LoVo (cell line): ENCODE results near the gene PDE7B.

ENCODE experiments used
- DNase-seq: peaks from one replicate; pipeline ENCODE4 v3.0.0-alpha.2; 2016; ENCODE audit warnings: low spot score

Gene PDE7B

DNA sequence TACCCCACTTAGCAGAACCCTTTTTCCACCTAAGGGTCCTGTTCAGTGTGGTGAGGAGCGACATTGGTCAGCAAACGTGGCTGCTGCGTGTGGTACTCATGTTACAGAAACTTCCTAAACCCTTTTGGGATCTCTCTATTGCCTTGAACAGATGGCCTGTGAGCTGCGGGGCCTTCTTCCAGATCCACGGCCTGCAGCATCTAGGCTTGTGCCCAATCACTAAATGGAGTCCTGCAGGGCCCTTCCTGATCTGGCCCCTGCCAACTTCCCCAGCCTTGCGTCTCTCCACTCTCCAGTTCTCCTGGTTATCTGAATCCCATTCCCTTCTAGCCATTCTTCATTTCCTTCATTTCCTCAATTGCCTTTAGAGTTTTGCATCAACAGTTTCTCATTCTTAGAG lies 85.6 kb downstream of the PDE7B start:
- DNase-seq, result no peak

GRCh38 chr6:135938576-135939207 lies 87.2 kb downstream of the PDE7B start:
- no peak for DNase-seq

DNA sequence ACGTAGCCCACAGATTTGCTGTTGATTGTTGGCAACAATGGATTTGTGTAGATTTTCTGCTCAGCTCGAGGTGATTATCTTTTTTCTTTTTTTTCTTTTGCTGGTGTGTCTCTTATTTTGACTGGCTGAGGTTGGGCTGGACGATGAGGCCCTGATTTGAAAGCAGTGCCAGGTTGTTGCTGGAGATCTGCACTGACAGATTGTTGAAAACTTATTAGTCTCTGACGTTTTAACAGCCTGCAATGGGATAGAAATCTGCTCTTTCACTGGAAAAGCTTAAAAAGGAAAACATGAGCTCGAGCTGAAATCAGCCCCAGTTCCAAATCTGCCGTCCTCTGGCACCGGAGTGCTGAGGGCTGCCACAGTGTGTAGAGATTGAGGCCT lies 87.7 kb downstream of the PDE7B start:
- DNase-seq, result no peak

DNA sequence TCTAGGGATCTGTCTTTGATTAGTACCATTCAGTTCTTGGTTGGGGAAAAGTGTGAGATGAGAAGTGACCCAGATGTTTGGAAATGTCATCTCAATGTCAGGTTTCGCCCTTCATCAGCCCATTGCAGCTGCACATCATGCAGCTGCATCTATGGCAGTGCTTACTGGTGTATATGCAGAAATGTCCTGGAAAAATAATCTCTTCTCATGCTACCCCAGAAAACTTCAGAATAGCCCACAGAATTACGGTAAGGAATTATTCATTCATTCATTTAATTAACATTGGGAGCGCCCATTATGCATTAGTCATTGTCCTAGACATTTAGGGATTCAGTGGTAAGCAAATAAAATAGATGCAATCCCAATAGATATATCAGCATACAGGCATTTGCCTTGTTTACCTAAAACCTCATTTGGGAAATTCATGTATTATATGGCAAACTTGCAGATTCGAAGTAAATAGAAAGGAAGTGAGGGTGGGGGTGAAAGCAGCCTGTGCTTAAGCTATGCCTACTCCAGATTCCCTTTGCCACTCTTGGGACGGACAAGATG lies 89.2 kb downstream of the PDE7B start:
- DNase-seq, result no peak

DNA sequence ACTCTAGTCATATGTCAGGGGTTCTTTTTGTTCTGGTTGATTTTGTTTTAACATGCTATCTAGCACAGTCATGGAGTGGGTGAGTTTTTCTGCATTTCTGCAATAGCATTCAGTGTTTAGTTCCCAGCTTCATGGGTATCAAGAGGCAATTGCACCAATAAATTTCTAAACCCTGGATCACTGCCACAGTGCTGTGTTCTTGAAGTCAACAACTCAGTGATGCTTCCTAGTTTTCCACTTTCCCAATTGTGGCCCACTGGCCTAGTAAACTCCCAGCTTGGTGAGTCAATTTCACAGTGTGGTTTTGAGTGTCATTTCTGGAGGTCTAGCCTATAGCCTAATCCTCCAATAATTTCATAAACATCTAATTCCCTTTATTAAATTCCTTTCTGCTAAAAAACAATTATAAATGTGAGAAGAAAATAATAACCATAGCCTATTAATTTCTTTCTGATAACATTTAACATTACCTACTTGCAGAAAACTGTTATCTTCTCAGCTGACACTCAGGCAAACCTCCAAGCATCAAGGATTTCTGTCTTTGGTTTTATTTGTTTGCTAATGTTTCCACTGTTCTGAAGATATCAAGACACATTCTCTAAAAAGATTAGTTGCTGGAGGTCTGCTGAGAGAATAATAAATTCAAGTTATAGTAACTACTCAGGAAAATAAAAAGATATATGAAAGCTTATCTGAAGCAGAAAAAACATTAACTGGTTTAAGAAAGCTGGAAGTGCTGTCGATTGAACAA lies 89.9 kb downstream of the PDE7B start:
- no peak for DNase-seq

DNA sequence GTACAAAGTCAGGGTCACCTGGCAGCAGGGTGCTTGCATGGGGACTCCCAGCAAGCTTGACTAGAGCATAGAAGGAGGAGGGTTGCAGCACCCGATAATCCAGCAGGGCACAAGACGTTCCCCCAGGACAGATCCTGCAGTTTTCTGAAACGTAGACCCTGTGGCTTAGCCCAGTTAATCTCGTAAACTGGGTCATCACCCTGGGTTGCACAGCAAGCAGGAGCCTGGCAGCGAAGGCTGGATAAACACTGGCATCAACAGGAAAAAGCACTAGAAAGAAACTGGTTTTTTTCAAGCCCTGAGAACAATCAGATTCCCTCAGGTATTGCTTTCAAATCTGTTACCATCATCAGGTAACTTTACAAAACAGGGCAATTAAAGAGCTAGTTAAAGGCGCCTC lies 92.6 kb downstream of the PDE7B start:
- DNase-seq, result no peak

GRCh38 chr6:135946674-135947073 lies 95.2 kb downstream of the PDE7B start:
- DNase-seq, result no peak

DNA sequence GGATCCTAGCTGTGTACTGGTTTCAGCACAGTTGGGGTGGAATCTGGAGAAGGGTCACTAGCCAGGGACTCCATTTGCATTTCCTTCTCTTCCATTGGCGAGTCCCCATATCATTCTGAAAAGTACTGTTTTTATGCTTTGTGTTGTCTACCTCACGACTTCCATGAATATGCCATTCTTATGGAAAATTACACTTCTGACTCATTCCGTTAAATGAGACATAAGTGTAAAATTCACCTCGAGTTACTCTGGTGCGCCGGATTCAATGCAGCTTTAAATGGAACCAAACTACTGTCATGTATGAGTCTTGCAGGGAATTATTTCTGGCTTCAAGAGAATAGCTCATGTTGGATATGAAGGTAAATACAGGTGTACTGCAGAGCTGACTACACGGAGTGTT lies 99.2 kb downstream of the PDE7B start:
- no peak for DNase-seq

DNA sequence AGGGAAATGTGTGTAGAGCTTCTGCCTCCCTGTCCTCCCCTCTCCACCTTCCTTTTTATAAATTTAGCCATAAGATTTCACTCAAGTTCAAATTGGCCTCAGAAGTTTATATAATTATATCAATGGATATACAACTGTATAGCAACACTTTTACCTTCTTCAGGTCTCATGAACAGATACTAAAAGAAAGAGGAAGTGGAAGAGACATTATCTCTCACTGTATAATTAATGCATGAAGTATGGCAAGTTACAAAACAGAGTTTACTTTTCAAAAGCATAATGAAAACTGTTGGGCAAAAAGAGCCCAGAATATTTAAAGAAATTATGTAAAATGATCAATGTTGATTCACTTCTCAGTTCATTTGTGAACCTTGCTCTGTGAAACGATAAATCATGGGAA lies 99.7 kb downstream of the PDE7B start:
- no peak for DNase-seq

DNA sequence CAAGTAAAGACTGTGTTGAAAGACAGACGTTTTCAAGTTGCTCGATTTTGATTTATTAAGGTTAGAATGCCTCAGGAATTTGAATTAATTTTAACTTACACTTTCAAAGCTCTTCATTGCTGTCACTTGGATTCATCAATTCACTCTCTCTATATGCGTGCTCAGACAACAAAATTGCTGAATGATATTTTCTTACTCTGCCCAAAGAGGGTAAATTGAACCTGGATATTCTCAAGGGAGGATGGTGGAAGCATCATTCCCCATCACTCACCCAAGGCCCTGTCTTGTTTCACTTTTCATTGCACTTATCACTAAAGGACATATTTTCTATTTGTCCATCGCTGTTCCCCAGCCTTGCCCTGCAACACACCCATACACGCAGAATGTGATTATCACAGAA lies 102.3 kb downstream of the PDE7B start:
- no peak for DNase-seq

GRCh38 chr6:135955099-135955498 lies 103.6 kb downstream of the PDE7B start:
- no peak for DNase-seq

DNA sequence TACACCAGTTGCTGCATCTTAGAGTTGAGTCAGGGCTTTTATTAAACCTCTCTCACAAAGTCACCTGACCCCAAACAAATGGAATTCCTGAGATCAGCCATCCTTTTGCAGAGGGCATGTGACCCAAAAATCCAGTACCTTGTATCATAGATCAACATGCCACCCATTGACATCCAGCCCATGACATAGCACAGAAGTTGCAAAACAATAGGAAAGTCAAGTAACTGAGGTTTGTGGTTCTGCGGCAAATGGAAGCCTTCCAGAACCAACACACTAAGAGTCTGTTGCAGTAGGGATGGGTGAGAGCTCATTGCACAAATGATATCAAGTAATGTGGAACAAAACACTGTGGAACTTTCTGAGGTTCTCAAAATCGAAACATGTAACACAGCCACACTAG lies 111.2 kb downstream of the PDE7B start:
- DNase-seq, result no peak

DNA sequence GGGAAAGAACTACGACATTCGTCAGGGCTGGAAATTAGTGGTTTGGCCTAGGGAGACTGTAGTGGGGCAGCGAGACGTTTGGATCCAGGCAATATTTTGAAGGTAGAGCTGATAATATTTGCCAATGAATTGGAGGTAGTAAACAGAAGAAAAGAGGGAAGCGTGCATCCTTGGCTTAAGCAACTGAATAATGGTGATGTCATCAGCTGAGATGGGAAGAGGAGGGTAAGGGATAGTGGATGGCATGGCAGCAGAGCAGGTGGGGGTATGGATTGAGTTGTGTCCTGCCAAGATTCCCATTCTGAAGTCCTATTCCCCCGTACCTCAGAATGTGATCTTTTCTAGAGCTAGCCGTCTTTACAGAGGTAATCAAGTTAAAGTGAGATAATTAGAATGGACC lies 119.2 kb downstream of the PDE7B start:
- DNase-seq, result no peak

DNA sequence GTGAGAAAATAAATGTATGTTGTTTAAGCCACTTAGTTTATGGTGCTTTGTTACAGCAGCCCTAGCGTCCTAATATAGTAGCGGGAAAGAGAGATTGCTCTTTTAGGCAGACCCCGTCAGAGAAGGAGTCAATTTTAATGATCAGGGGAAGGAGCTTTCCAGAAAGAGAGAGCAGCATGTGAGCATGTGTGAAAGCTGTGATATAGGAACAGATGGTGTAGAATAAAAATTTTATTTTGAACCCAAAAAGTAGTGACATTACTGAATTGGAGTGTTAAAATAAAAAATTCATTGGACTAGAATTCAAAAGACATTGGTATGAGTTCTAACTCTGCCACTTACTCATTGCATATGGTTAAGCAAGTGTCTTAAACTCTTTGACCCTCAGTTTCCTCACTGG lies 119.8 kb downstream of the PDE7B start:
- DNase-seq, result no peak

DNA sequence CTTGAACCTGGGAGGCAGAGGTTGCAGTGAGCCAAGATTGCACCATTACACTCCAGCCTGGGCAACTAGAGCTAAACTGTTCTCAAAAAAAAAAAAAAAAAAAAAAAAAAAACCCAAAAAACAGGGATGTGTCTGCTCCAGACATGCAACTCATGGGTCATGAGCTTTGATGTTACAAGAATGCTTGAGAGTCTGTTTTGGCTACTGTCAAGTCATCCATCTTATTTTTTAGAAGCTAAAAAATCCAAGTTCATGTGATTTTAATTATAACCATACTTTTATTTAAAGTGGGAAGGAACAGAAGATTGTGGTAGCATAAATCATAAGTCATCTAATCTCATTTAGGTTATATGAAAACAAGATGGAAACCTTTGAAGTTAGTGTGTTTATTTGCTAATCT lies 120.6 kb downstream of the PDE7B start:
- no peak for DNase-seq

GRCh38 chr6:135972586-135972985 lies 121.1 kb downstream of the PDE7B start:
- no peak for DNase-seq

DNA sequence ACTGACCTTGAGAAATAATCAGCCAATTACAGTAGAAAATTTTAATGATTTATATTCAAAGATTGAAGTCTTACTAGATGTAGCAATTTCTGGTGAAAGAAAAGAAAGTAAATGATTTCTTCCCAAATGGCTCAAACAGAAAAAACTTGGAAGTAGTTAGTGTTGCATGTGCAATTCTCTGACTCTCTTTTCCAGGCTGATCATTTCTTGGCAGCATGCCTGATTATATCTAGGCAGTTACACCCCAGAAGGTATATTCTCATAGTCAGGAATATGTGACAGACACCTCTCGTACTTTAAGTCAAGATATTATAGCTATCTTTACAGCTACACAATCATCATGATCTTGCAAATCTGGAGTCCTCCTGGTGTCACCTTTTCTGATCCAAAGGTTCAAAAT lies 122.9 kb downstream of the PDE7B start:
- DNase-seq, result no peak

DNA sequence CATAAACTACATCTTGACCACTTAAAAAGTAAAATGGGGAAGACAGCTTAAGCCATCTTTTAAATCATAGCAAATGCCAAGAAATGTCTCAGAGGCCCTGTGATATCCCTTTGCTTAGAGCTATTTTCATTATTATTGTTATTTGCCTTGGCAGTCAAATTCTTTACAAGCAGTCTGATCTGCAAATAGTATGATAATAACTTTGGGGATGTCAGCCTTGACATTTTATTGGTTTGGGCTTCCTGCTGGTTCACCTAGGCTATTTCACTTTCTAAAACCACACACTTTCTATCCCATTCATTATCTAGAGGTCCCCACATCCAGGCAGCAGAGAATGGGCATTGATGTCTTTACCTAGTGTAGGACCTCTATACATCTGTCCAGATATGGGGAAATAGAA lies 125.1 kb downstream of the PDE7B start:
- no peak for DNase-seq

- DNase-seq, result no peak
Measured at GRCh38 chr6:135983093-135983492, 131.6 kb downstream of the PDE7B start.

DNA sequence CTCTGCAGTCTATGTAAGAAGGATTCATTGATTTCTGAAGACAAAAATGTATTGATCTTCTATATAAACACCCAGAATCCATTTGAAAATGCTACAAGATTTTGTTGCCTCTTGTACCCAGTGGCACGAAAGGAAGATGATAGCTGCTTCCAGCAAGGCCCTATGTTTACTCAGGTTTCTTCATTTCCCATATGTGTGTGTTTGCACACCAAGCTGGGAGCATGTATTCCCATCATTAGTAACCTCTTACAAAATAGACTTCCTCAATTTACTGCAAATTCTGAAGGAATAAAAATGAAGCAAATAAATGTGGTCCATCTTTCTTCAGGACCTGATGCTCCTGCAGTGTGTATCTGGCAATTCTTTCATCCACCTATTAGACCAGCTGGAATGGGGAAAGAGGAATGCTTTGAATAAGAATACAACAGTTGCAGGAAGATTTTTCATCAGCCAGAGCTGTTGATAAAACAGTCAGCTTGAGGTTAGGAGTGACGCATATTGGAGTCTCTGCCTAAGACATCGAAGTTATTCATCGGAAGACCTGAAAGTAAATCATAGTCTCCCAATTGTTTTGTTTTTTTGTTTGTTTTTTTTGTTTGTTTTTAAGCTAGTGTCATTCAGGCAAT lies 132.3 kb downstream of the PDE7B start:
- no peak for DNase-seq

DNA sequence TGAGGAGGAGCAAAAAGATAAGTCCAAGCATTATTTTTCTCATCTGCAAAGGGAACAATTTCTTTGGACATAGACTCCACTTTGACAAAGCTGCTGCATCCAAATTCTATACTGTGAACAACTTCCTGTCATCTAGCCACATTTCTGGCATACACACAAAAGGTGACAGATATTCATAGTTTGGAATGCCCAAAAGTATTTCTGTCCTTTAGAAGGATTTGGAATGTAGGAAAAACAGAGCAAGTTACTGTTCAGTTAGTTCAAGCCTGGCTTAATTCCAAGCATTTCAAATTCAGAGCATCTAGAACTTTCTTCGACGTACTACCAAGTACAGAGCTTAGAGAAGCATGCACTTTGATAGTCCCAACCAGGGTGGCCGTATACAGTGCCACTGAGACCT lies 134.0 kb downstream of the PDE7B start:
- no peak for DNase-seq

DNA sequence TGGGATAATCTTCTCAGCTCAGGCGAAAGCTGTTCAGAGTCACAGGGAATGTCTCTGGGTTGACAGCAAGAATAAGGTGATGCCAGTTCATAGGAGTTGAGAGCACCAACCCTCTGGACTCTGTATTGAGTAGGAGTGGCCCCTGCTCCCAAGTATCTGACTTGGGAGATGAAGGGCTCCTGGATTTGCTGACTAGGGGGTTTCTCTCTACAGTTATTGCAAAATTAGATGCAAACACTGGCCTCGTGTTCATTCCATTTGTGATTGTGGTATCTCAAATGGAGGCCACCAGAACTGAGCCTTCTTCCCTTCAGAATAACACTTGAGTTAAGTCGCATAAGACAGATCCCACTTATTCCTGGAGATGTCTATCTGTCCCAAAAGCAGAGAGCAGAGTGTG lies 135.7 kb downstream of the PDE7B start:
- DNase-seq, result no peak

DNA sequence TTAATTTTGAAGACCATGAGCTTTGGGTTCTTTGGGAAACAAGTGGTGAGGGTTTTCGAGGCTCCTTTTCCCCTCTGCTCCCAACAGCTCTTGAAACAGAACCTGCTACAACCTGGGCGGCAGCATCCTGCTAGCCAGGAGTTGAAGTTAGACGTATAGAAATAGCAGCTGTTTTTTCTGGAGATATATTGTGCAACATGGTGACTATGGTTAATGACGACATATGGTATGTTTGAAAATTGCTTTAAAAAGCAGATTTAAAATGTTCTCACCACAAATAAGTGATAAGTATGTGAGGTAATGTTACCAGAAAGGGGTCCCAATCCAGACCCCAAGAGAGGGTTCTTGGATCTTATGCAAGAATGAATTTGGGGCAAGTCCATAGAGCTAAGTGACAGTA lies 138.9 kb downstream of the PDE7B start:
- DNase-seq, result no peak
